Activated naive CD4-positive, alpha-beta T cell treated with Interleukin-2 at 50 U/mL for 16 hours (primary cell): ENCODE data around the gene ESX1.
"Not testable (repeated sequence)": the region's sequence is repeated elsewhere in the genome, so short reads cannot be mapped to it uniquely, and the experiment has no call there.

Source experiments
- DNase-seq: peaks from one replicate; pipeline ENCODE4 v3.0.0-alpha.2; 2020

ESX1 gene

GRCh38 chrX:104254442-104255115, at the start of gene ESX1:
TSS of gene ESX1 (minus strand) at chrX:104254933. CDS start at chrX:104254849, 84 bp downstream.
- DNase-seq: no peak

GRCh38 chrX:104295636-104296035, 40.9 kb upstream of the ESX1 start:
- DNase-seq: no peak

GRCh38 chrX:104288961-104289360, 34.2 kb upstream of the ESX1 start:
- no peak for DNase-seq

- no peak for DNase-seq
Observed at GRCh38 chrX:104288269-104288668, 33.5 kb upstream of the ESX1 start.

GRCh38 chrX:104285201-104285600, 30.5 kb upstream of the ESX1 start:
- DNase-seq: no peak

GRCh38 chrX:104284507-104284906, 29.8 kb upstream of the ESX1 start:
- no peak for DNase-seq

GRCh38 chrX:104282166-104282725, 27.5 kb upstream of the ESX1 start:
- no peak for DNase-seq

- no peak for DNase-seq
Observed at GRCh38 chrX:104281564-104281963, 26.8 kb upstream of the ESX1 start.

- no peak for DNase-seq
Observed at GRCh38 chrX:104280609-104281008, 25.9 kb upstream of the ESX1 start.

- no peak for DNase-seq
Observed at GRCh38 chrX:104270916-104271512, 16.3 kb upstream of the ESX1 start.

- no peak for DNase-seq
Observed at GRCh38 chrX:104270212-104270611, 15.5 kb upstream of the ESX1 start.

GRCh38 chrX:104255465-104255864, 732 bp upstream of the ESX1 start:
- no peak for DNase-seq

- no peak for DNase-seq
Observed at GRCh38 chrX:104253567-104254441, 929 bp downstream of the ESX1 start.

GRCh38 chrX:104250470-104250869, 4.3 kb downstream of the ESX1 start:
- no peak for DNase-seq

- DNase-seq: not testable (repeated sequence)
Observed at GRCh38 chrX:104230060-104230459, 24.7 kb downstream of the ESX1 start.

GRCh38 chrX:104211187-104211586, 43.5 kb downstream of the ESX1 start:
- no peak for DNase-seq

GRCh38 chrX:104205548-104205947, 49.2 kb downstream of the ESX1 start:
- DNase-seq: no peak
